ENCODE measurements around the gene TMEM100. TPM values are rescaled to one million over a fixed set of nuclear protein-coding genes. Genes with fewer than 3 reads are reported as not detected.

Gene TMEM100
- total RNA-seq, 2 donors from 2014 or later = 18.3 to 24.3 TPM

Other genes starting within 250 kb of the TMEM100 start
- gene SMIM36, start 211.4 kb downstream of the TMEM100 start, total RNA-seq = not detected
- 10 to 100 TPM; 15.1 to 20.0 TPM for gene PCTP, start 28.2 kb upstream of the TMEM100 start, total RNA-seq

Data from left cardiac atrium (tissue), 2 donors.